NCI-H748 treated with DMSO at 0.1 percent for 48 hours (cell line): ENCODE measurements around the gene TWIST2.

ENCODE experiments used
- DNase-seq: peaks from one replicate; lab custom pipeline; 2025; lab: John Stamatoyannopoulos, UW

The TWIST2 gene

DNA sequence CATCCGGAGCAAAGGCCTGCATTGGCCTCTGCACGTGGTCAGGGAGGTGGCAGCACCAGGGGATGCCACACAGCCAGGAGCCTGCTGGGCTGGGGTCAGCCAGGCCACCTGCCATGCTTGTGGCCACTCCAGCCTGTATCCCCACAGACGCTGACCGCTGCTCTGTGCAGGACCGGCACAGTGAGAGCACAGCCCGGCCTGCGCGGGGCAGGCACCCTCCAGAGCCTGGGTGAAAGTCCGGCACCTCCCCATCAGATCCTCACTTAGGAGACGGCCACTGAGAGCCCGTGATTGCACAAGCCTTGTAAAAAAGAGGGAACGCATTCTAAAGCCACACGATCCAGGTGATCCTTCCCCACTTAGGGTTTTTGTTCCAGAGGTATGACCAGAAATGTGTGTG, 42.2 kb downstream of the TWIST2 start:
- DNase-seq = no peak

GRCh38 chr2:238890618-238891456, 43.0 kb downstream of the TWIST2 start:
- DNase-seq = no peak

GRCh38 chr2:238891457-238892203, 43.7 kb downstream of the TWIST2 start:
- no peak for DNase-seq

DNA sequence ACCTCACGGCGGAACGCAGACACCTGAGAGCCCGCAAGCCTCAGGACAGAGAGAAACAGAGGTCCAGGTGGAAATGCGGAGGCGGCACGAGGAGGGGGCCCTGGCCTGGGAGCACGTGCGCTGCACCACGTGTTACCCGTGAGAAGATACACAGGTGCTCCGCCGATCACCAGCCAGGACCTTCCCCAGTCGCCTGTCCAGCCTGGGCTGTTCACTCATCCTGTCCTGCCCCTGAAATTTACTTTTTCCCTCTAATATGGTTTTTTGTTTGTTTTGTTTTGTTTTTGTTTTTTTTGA, 44.3 kb downstream of the TWIST2 start:
- DNase-seq = no peak

- no peak for DNase-seq
These were observed 44.9 kb downstream of the TWIST2 start for GRCh38 chr2:238892796-238893195.

GRCh38 chr2:238893349-238894000, 45.6 kb downstream of the TWIST2 start:
- no peak for DNase-seq

DNA sequence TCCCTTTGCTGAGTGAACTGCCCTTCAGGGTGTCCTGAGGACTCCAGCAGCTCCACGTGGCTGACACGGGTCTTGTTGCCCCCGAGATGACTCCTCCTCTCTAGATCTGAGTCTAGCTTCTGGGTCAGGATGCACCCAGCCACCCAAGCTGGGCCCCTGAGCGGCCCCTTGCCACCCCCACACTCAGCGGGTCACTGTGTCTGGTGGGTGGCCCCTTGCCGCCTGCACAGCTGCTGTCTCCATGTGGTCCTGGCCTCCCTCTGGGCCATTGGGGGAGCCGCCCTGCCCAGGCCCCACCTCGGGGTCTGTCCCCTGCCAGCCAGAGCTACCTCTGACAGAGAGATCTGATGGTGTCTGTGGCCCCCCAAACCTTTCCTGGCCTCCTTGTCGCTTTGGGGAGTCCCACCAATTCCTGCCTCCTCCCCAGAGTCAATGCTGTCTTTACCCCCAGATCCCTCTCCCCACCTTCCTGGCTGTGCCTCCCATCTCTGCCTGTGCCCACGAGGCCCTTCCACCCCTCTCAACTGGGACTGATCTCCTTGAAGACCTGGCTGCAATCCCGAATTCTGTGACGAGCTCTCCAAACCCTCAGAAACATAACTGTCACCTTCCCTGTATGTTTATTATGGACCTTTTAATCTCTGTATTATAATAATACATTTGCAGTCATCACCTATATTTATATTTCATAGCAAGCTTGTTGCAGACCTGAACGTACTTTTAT, 46.5 kb downstream of the TWIST2 start:
- no peak for DNase-seq

DNA sequence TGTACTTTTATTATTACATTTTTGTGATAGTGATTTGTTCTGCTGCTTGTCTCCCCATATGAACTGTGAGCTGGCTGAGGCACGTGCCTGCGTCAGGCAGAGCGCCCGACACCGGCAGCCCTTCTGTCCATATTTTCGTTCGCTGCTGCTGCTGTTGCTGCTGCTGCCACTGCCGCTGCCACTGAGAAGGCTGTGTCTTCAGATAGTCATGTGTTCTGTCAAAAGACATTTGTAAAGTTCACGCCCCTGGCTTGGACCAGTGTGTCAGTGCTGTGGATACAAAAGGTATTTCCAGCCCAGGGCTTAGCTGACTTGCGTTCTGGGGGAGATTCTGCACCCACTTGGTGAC, 47.0 kb downstream of the TWIST2 start:
- DNase-seq = no peak

DNA sequence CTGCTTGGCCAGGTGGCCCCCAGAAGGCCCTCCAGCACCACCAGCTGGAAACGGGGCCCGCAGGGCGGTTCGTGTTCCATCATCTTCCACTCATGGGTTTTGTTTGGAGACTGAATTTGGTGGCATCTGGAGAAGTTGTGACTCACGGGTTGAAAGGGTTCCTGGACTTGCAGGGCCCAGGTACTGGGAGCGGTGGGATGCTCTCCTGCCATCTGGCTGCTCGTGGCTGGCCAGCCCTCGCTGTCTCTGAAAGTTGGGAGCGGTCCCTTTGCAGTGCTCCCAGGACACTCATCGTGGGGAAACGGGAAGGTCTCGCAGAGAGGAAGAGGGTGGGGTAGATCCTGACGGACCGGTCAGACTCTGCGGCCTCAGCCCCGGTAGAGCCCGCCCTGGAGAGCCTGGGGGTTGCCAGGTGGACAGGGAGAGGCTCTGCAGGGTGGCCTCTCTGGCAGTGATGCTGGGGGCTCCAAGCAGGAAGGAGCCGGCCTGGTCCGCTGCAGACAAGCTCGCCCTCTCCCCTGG, 47.5 kb downstream of the TWIST2 start:
- DNase-seq = no peak

GRCh38 chr2:238895891-238896600, 48.2 kb downstream of the TWIST2 start:
- no peak for DNase-seq

GRCh38 chr2:238896641-238897040, 48.8 kb downstream of the TWIST2 start:
- DNase-seq = no peak

DNA sequence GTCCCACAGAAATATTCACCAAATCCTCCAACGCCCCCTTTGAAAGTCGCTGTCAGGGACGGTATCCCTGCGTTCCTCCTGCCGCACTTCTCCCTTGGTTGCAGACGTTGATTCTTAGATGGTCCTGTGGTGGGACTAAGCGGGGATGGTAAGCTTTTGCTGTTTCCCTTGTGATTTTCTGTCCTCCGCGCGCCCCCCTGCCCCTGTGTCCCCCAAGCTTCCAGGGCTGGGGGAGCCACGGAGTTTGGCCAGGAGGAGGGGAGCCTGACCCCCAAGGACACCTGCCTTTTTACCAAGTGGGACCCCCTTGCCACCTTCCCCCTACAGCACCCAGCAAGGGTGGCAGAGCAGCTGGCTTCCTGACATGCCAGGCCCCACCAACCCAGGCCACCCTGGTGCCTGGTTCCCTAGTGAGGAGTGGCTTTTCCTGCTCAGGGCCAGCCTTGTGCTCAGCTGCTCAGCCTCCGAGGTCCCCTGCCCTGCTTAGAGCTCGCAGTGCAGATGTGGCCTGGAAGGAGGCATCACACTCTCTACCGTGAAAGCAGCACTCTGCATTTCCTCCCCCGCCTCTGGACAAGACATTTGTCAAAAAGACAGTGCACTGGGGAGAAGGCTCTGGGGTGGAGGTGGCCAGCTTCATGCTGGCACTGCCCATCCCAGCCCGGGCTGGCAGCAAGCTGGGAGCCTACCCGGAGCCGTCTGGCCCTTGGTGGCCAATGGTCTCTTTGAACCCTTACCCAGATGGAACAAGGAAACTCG, 49.4 kb downstream of the TWIST2 start:
- DNase-seq = no peak

DNA sequence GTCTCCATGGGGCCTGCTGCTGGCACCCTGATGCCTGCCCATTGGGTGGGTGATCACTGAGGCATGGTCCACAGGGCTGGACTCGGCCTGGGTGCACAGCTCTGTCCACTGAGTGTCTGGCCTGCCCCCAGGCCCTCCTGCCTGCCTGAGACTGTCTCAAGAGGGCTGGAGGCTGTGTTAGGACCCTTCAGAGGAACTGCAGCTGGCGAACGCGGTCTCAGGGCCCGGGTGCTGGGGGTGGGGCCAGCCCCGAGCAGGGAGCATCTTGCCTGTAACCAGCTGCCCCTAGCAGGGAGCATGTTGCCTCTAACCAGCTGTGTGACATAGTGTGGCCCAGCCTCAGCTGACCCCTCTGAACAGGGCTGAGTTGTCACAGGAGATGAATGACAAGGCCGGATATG, 50.0 kb downstream of the TWIST2 start:
- DNase-seq = no peak

- DNase-seq = no peak
These were observed 50.8 kb downstream of the TWIST2 start for GRCh38 chr2:238898534-238899281.

- no peak for DNase-seq
These were observed 51.5 kb downstream of the TWIST2 start for GRCh38 chr2:238899386-238899785.

DNA sequence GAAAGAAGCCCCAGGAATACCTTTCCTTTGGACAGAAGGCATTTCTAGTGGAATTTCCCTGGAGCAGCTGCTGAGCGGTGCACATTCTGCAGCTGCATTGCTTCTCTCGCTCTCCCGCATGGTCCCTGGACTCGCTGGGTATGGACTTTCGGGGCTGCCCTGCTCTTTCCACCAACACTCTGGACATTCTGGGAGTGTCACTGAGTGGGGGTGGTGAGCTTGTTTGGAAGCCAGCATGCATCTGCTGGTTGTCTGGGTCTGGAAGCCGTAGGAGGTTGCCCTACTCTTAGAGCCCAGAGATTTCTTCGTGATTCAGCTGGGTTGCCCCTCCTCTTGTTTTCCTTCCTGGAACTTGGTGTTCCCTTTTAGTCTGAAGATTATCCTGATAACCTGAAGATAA, 52.6 kb downstream of the TWIST2 start:
- no peak for DNase-seq

DNA sequence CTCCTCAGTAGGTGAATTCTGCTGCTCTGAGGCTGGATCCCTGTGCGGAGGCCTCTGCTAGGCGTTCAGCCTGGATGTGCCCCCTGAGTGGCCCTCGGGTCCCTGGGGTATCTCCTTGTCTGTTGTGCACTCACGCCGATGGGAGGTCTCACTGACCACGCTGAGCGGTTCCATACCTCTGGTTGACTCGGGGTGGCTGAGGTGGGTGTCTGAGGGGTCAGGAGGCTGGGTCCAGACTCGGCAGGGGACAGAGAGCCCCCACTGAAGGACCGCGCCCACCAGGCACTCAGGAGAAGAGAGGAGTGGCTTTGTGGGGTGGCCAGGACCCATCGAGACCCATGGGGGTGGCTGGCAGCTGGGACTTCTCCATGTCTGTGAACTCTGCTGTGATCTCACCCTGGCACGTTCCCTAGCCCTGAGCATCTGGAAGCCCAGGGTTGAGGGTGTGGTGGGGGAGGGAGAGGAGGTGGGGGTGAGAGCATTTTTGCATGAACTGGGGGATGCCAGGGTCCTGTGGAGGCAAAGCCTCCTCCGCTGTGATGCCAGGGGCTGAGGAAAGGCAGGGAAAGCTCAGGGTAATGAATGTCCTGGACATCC, 53.7 kb downstream of the TWIST2 start:
- no peak for DNase-seq

DNA sequence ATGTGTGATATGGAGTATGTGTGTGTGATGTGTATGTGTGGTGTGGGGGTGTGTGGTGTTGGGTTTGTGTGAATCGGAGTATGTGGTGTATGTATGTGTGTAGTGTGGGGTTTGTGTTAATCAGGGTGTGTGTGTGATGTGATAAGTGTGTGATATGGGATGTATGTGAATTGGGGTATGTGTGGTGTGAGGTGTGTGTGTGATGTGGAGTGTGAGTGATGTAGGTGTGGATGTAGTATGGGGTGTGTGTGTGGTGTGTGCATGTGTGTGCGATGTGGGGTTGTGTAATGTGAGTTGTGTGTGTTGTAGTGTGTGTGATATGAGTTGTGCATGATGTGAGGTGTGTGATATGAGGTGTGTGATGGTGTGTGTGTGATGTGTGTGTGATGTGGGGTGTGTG, 54.4 kb downstream of the TWIST2 start:
- no peak for DNase-seq

DNA sequence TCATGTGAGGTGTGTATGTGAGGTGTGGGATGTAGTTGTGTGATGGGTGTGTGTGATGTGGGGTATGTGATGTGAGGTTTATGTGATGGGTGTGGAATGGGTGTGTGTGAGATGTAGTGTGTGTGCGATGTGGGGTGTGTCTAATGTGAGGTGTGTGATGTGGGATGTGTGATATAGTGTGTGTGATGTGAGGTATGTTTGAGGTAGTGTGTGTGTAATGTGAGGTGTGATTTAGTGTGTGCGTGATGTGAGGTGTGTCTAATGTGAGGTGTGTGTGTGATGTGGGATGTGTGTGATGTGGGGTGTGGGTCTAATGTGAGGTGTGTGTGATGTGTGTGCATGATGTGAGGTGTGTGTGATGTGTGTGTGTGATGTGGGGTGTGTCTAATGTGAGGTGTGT, 55.3 kb downstream of the TWIST2 start:
- no peak for DNase-seq

DNA sequence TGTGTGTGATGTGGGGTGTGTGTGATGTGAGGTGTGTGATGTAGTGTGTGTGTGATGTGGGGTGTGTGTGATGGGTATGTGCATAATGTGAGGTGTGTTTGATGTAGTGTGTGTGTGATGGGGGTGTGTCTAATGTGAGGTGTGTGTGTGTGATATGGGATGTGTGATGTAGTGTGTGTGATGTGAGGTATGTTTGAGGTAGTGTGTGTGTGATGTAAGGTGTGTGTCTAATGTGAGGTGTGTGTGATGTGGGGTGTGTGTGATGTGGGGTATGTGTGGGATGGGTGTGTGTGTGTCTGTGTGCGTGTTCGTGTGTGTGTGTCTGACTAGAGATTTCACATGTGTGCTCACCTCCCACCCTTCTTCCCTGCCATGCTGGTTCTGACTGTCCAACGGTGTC, 56.3 kb downstream of the TWIST2 start:
- no peak for DNase-seq
